SK-N-SH (cell line): Measurements from ENCODE around the gene WARS2. TPM values are rescaled to one million over a fixed set of nuclear protein-coding genes. Genes with fewer than 3 reads are reported as not detected.

ENCODE experiments used
- CTCF ChIA-PET: fragments of 300-600, 350-600 bp; formaldehyde crosslinking; extraction: SDS; loops from one replicate; lab custom pipeline; 2021; lab: Yijun Ruan, JAX
- POLR2A ChIA-PET: fragments of 350-600 bp; sonication (Branson Sonifier 250); formaldehyde crosslinking; extraction: SDS; loops from one replicate; lab custom pipeline; 2020; ENCODE audit warnings: antibody characterized with exemption, inconsistent platforms; lab: Yijun Ruan, JAX
- DNase-seq: peaks from one replicate; pipeline ENCODE4 v3.0.0; 2012
- H2AFZ ChIP-seq: fragments of 200-600 bp; sonication (generic); 2 replicates; pipeline ENCODE4 v1.8.1; 2016; ENCODE audit warnings: antibody characterized with exemption, mild to moderate bottlenecking, low read depth
- H3F3A ChIP-seq: fragments of 200-600 bp; sonication (generic); replicated peaks from 2 replicates; pipeline ENCODE3; 2016; ENCODE audit warnings: antibody characterized with exemption, mild to moderate bottlenecking; ENCODE audit not compliant: insufficient read depth
- H3K27ac ChIP-seq, 2 experiments: fragments of 200-500 bp in 1 of 2; fragments of 200-600 bp in 1 of 2; sonication (Bioruptor generic) in 1 of 2; sonication (generic), shearing (Covaris generic) in 1 of 2; 2 replicates each; pipeline versions ENCODE4 v1.5.1 to v1.6.1; 2014 to 2016; ENCODE audit warnings: low read depth in 2 of 2, inconsistent platforms in 1 of 2, low read length in 1 of 2, mild to moderate bottlenecking in 1 of 2, mixed read lengths in 1 of 2
- H3K27me3 ChIP-seq: fragments of 200-600 bp; sonication (generic), shearing (Covaris generic); 2 replicates; pipeline ENCODE4 v1.6.1; 2016; ENCODE audit warnings: mixed run types; ENCODE audit not compliant: insufficient read depth
- H3K36me3 ChIP-seq, 2 experiments: fragments of 200-500 bp in 1 of 2; fragments of 200-600 bp in 1 of 2; sonication (Bioruptor generic) in 1 of 2; sonication (generic) in 1 of 2; replicated peaks in 1 of 2; 2 replicates each; pipeline versions ENCODE3 to v1.5.1; 2014 to 2016; ENCODE audit warnings: low read length in 1 of 2, mild to moderate bottlenecking in 1 of 2; ENCODE audit not compliant: insufficient read depth in 2 of 2, control insufficient read depth in 1 of 2
- H3K4me1 ChIP-seq, 2 experiments: fragments of 200-500 bp in 1 of 2; fragments of 200-600 bp in 1 of 2; sonication (Bioruptor generic) in 1 of 2; sonication (generic), shearing (Covaris generic) in 1 of 2; 2 replicates each; pipeline versions ENCODE4 v1.5.1 to v1.6.1; 2014 to 2016; ENCODE audit warnings: low read depth in 1 of 2, low read length in 1 of 2, mixed run types in 1 of 2; ENCODE audit not compliant: insufficient read depth in 2 of 2, control insufficient read depth in 1 of 2
- H3K4me2 ChIP-seq: fragments of 200-600 bp; sonication (generic), shearing (Covaris generic); 2 replicates; pipeline ENCODE4 v1.6.1; 2017; ENCODE audit warnings: mixed run types
- H3K4me3 ChIP-seq, 2 experiments: fragments of 200-500 bp in 1 of 2; fragments of 200-600 bp in 1 of 2; sonication (Bioruptor generic) in 1 of 2; sonication (generic), shearing (Covaris generic) in 1 of 2; 2 replicates each; pipeline versions ENCODE4 v1.5.1 to v1.8.1; 2014 to 2016; ENCODE audit warnings: low read depth in 2 of 2, inconsistent platforms in 1 of 2, low read length in 1 of 2, mild to moderate bottlenecking in 1 of 2, mixed read lengths in 1 of 2, moderate library complexity in 1 of 2
- H3K79me2 ChIP-seq: fragments of 200-600 bp; sonication (generic); 2 replicates; pipeline ENCODE4 v1.8.1; 2017; ENCODE audit warnings: mild to moderate bottlenecking; ENCODE audit not compliant: insufficient read depth
- H3K9ac ChIP-seq: fragments of 200-600 bp; sonication (generic); 2 replicates; pipeline ENCODE4 v1.6.1; 2017; ENCODE audit warnings: mixed run types
- H3K9me2 ChIP-seq: fragments of 200-600 bp; sonication (generic); 2 replicates; pipeline ENCODE4 v1.6.1; 2017; ENCODE audit warnings: mixed run types
- H3K9me3 ChIP-seq: fragments of 200-600 bp; sonication (generic); 2 replicates; pipeline ENCODE4 v1.6.1; 2017; ENCODE audit warnings: mixed run types, mild to moderate bottlenecking, moderate library complexity
- H4K20me1 ChIP-seq: fragments of 200-600 bp; sonication (generic); 2 replicates; pipeline ENCODE4 v1.6.1; 2017; ENCODE audit warnings: mild to moderate bottlenecking, mixed run types; ENCODE audit not compliant: insufficient read depth
- EZH2phosphoT487 ChIP-seq: fragments of 200-600 bp; sonication (generic); IDR thresholded peaks from 2 replicates; pipeline ENCODE4 v1.6.1; 2017; ENCODE audit warnings: low read depth, mixed run types, mild to moderate bottlenecking, antibody characterized with exemption, moderate library complexity, borderline replicate concordance
- FOXJ3 ChIP-seq: sonication (generic); formaldehyde crosslinking; IDR thresholded peaks from 2 replicates; pipeline ENCODE4 v1.5.1; 2020; ENCODE audit warnings: mild to moderate bottlenecking, missing genetic modification reagents
- GABPA ChIP-seq: IDR thresholded peaks from 2 replicates; pipeline ENCODE4 v1.4.0; 2012; ENCODE audit warnings: low read depth, mild to moderate bottlenecking
- JUND ChIP-seq: IDR thresholded peaks from 2 replicates; pipeline ENCODE4 v1.4.0; 2012
- MEF2A ChIP-seq: IDR thresholded peaks from 2 replicates; pipeline ENCODE4 v1.4.0; 2012; ENCODE audit warnings: low read depth, borderline replicate concordance
- MXI1 ChIP-seq: IDR thresholded peaks from 2 replicates; pipeline ENCODE4 v1.6.1; 2012; ENCODE audit warnings: mild to moderate bottlenecking, low read depth, low read length, improper control_type of control experiment
- POLR2AphosphoS5 ChIP-seq: IDR thresholded peaks from 2 replicates; pipeline ENCODE4 v1.6.1; 2012; ENCODE audit warnings: low read depth, low read length
- RAD21 ChIP-seq: IDR thresholded peaks from 2 replicates; pipeline ENCODE4 v1.6.1; 2012; ENCODE audit warnings: mild to moderate bottlenecking, low read length
- RXRA ChIP-seq: IDR thresholded peaks from 2 replicates; pipeline ENCODE4 v1.4.0; 2012; ENCODE audit warnings: low read depth, mild to moderate bottlenecking, borderline replicate concordance
- TAF1 ChIP-seq: IDR thresholded peaks from 2 replicates; pipeline ENCODE4 v1.6.1; 2012; ENCODE audit warnings: low read depth, mild to moderate bottlenecking, low read length, moderate library complexity, borderline replicate concordance
- TCF12 ChIP-seq: IDR thresholded peaks from 2 replicates; pipeline ENCODE4 v1.4.0; 2012
- TEAD4 ChIP-seq: IDR thresholded peaks from 2 replicates; pipeline ENCODE4 v1.4.0; 2012; ENCODE audit warnings: mild to moderate bottlenecking, borderline replicate concordance; ENCODE audit not compliant: insufficient read depth
- USF2 ChIP-seq: fragments of 150-350 bp; IDR thresholded peaks from 2 replicates; pipeline ENCODE4 v1.6.1; 2017; ENCODE audit warnings: antibody characterized with exemption, low read length, low read depth, borderline replicate concordance
- WGBS: methylation state at CpG from one replicate; pipeline ENCODE4 v1.1.6; 2017; ENCODE audit warnings: low lambda C conversion rate; 5-methylcytosine and 5-hydroxymethylcytosine counted together
- polyA plus RNA-seq, 3 experiments: library from polyadenylated mRNA; depleted of rRNA; stranded (reverse); fragments of >200 nt; gene quantifications; 2 replicates each; pipeline ENCODE4 v1.2.3, GENCODE V29; 2012
- TF ChIP-seq, protein P1 (sequence below): IDR thresholded peaks from 2 replicates; pipeline ENCODE4 v1.4.0; 2012; ENCODE audit warnings: low read depth, borderline replicate concordance
- TF ChIP-seq, protein P2 (sequence below): fragments of 150-350 bp; IDR thresholded peaks from 2 replicates; pipeline ENCODE4 v1.6.1; 2016; ENCODE audit warnings: mild to moderate bottlenecking, low read depth, low read length
- TF ChIP-seq, protein P3 (sequence below): IDR thresholded peaks from 2 replicates; pipeline ENCODE4 v1.6.1; 2012; ENCODE audit warnings: mild to moderate bottlenecking, low read depth, low read length, moderate library complexity
- TF ChIP-seq, protein P4 (sequence below): IDR thresholded peaks from 2 replicates; pipeline ENCODE4 v1.4.0; 2012; ENCODE audit warnings: low read depth, borderline replicate concordance
- TF ChIP-seq, protein P5 (sequence below): IDR thresholded peaks from 2 replicates; pipeline ENCODE4 v1.4.0; 2012; ENCODE audit warnings: low read depth

Gene WARS2
- polyA plus RNA-seq, 1 of the 3 experiments (the other 2 are of a cell fraction): 4.8 TPM

- H3K27ac ChIP-seq: no peak overlapping the region
- DNase-seq: no peak
- CTCF ChIA-PET: no interaction called here
- H3K9me2 ChIP-seq: no peaks in the 10 kb centered on the region
- no peaks in the 10 kb centered on the region for H3K9me3 ChIP-seq
- POLR2A ChIA-PET: no interaction called here
- WGBS: 91% methylated on average over 2 of the region's 2 CpGs
- H3K4me1 ChIP-seq: no peaks in the 10 kb centered on the region
- no peaks in the 10 kb centered on the region for H3K27me3 ChIP-seq
- H3K4me3 ChIP-seq: no peak overlapping the region
- H2AFZ ChIP-seq: no peak overlapping the region
- H3K79me2 ChIP-seq: no peaks in the 10 kb centered on the region
- H3K36me3 ChIP-seq: peaks cover 0 to 5% of the 10 kb centered on the region in 2 experiments
- H3K9ac ChIP-seq: no peak overlapping the region
- no peaks in the 10 kb centered on the region for H3F3A ChIP-seq
- H3K4me2 ChIP-seq: no peak overlapping the region
- no peaks in the 10 kb centered on the region for H4K20me1 ChIP-seq
- TF ChIP-seq MEF2A: no peak
- no peak for TF ChIP-seq FOXJ3
- TF ChIP-seq, protein P1, sequence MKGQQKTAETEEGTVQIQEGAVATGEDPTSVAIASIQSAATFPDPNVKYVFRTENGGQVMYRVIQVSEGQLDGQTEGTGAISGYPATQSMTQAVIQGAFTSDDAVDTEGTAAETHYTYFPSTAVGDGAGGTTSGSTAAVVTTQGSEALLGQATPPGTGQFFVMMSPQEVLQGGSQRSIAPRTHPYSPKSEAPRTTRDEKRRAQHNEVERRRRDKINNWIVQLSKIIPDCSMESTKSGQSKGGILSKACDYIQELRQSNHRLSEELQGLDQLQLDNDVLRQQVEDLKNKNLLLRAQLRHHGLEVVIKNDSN: no peak
- no peak for TF ChIP-seq POLR2AphosphoS5
- TF ChIP-seq, protein P2, sequence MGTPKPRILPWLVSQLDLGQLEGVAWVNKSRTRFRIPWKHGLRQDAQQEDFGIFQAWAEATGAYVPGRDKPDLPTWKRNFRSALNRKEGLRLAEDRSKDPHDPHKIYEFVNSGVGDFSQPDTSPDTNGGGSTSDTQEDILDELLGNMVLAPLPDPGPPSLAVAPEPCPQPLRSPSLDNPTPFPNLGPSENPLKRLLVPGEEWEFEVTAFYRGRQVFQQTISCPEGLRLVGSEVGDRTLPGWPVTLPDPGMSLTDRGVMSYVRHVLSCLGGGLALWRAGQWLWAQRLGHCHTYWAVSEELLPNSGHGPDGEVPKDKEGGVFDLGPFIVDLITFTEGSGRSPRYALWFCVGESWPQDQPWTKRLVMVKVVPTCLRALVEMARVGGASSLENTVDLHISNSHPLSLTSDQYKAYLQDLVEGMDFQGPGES: no peak
- no peak for TF ChIP-seq TAF1
- TF ChIP-seq, protein P3, sequence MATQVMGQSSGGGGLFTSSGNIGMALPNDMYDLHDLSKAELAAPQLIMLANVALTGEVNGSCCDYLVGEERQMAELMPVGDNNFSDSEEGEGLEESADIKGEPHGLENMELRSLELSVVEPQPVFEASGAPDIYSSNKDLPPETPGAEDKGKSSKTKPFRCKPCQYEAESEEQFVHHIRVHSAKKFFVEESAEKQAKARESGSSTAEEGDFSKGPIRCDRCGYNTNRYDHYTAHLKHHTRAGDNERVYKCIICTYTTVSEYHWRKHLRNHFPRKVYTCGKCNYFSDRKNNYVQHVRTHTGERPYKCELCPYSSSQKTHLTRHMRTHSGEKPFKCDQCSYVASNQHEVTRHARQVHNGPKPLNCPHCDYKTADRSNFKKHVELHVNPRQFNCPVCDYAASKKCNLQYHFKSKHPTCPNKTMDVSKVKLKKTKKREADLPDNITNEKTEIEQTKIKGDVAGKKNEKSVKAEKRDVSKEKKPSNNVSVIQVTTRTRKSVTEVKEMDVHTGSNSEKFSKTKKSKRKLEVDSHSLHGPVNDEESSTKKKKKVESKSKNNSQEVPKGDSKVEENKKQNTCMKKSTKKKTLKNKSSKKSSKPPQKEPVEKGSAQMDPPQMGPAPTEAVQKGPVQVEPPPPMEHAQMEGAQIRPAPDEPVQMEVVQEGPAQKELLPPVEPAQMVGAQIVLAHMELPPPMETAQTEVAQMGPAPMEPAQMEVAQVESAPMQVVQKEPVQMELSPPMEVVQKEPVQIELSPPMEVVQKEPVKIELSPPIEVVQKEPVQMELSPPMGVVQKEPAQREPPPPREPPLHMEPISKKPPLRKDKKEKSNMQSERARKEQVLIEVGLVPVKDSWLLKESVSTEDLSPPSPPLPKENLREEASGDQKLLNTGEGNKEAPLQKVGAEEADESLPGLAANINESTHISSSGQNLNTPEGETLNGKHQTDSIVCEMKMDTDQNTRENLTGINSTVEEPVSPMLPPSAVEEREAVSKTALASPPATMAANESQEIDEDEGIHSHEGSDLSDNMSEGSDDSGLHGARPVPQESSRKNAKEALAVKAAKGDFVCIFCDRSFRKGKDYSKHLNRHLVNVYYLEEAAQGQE: no peak
- TF ChIP-seq RXRA: no peak
- no peak for TF ChIP-seq JUND
- no peak for TF ChIP-seq MXI1
- TF ChIP-seq RAD21: no peak
Observed at GRCh38 chr1:119186471-119186870, 46.0 kb upstream of the WARS2 start.

- CTCF ChIA-PET: no interaction called here
Observed at GRCh38 chr1:119184972-119185371, 44.5 kb upstream of the WARS2 start.

More at GRCh38 chr1:119184972-119185371, 44.5 kb upstream of the WARS2 start:
- POLR2A ChIA-PET: no interaction called here
- Histone ChIP-seq H3K9ac (no peak overlapping the region), H3K27me3 (no peaks in the 10 kb centered on the region), H3K4me3 (no peak overlapping the region), H2AFZ (no peak overlapping the region), H3K4me1 (no peaks in the 10 kb centered on the region), H3K4me2 (no peak overlapping the region)
- DNase-seq: no peak
- TF ChIP-seq GABPA: no peak
- TF ChIP-seq, protein P4, sequence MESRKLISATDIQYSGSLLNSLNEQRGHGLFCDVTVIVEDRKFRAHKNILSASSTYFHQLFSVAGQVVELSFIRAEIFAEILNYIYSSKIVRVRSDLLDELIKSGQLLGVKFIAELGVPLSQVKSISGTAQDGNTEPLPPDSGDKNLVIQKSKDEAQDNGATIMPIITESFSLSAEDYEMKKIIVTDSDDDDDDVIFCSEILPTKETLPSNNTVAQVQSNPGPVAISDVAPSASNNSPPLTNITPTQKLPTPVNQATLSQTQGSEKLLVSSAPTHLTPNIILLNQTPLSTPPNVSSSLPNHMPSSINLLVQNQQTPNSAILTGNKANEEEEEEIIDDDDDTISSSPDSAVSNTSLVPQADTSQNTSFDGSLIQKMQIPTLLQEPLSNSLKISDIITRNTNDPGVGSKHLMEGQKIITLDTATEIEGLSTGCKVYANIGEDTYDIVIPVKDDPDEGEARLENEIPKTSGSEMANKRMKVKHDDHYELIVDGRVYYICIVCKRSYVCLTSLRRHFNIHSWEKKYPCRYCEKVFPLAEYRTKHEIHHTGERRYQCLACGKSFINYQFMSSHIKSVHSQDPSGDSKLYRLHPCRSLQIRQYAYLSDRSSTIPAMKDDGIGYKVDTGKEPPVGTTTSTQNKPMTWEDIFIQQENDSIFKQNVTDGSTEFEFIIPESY: no peak
- no peak for TF ChIP-seq RAD21
- no peak for TF ChIP-seq USF2
- no peak for TF ChIP-seq TEAD4
- TF ChIP-seq MXI1: no peak
- TF ChIP-seq, protein P5, sequence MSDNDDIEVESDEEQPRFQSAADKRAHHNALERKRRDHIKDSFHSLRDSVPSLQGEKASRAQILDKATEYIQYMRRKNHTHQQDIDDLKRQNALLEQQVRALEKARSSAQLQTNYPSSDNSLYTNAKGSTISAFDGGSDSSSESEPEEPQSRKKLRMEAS: no peak
- no peak for TF ChIP-seq EZH2phosphoT487
- no peak for TF ChIP-seq MEF2A
- no peak for TF ChIP-seq TCF12
- TF ChIP-seq, all 33 proteins: peak for 0
- Histone ChIP-seq H3F3A (no peaks in the 10 kb centered on the region), H4K20me1 (no peaks in the 10 kb centered on the region), H3K36me3 (peaks cover 0 to 5% of the 10 kb centered on the region in 2 experiments), H3K79me2 (no peaks in the 10 kb centered on the region), H3K9me2 (no peaks in the 10 kb centered on the region), H3K27ac (no peak overlapping the region), H3K9me3 (no peaks in the 10 kb centered on the region)
- 57% methylated on average over 1 of the region's 1 CpG for WGBS
